Aorta (tissue), 5 donors: ENCODE measurements around the gene CPT1A. TPM values are rescaled to one million over a fixed set of nuclear protein-coding genes. Genes with fewer than 3 reads are reported as not detected.

Source experiments
- ATAC-seq: fragments of 200-7000 bp; cut with Tn5 transposase; one replicate; pipeline ENCODE4 v1.9.1; 2022; ENCODE audit warnings: moderate library complexity; ENCODE audit not compliant: low FRiP score
- DNase-seq, 2 donors: peaks; one replicate each; pipeline ENCODE4 v3.0.0-alpha.2; 2020
- H3K27ac ChIP-seq, 2 donors: one replicate each; pipeline ENCODE4 v1.5.1; 2013; ENCODE audit warnings: low read length in 2 of 2, mild to moderate bottlenecking in 2 of 2, moderate library complexity in 2 of 2, control low read depth in 1 of 2, inconsistent platforms in 1 of 2, low read depth in 1 of 2
- H3K27me3 ChIP-seq, 2 donors: one replicate each; pipeline ENCODE4 v1.6.1; 2013; ENCODE audit warnings: control low read depth in 1 of 2, low read length in 1 of 2, mild to moderate bottlenecking in 1 of 2, moderate library complexity in 1 of 2; ENCODE audit not compliant: insufficient read depth in 2 of 2, control insufficient read depth in 1 of 2
- H3K36me3 ChIP-seq, 2 donors: one replicate each; pipeline ENCODE4 v1.6.1; 2013; ENCODE audit warnings: control low read depth in 1 of 2, low read length in 1 of 2, mild to moderate bottlenecking in 1 of 2; ENCODE audit not compliant: insufficient read depth in 2 of 2, control insufficient read depth in 1 of 2
- H3K4me1 ChIP-seq, 2 donors: one replicate each; pipeline ENCODE4 v1.6.1; 2013; ENCODE audit warnings: low read length in 2 of 2, control low read depth in 1 of 2, mild to moderate bottlenecking in 1 of 2, moderate library complexity in 1 of 2; ENCODE audit not compliant: insufficient read depth in 2 of 2, control insufficient read depth in 1 of 2
- H3K4me3 ChIP-seq, 2 donors: one replicate each; pipeline ENCODE4 v1.5.1; 2013; ENCODE audit warnings: low read length in 2 of 2, control low read depth in 1 of 2, mild to moderate bottlenecking in 1 of 2
- H3K9me3 ChIP-seq: one replicate; pipeline ENCODE4 v1.6.1; 2013; ENCODE audit warnings: mild to moderate bottlenecking, low read length; ENCODE audit not compliant: control insufficient read depth
- WGBS, 2 donors: extraction: QIAGEN DNeasy Blood & Tissue Kit; methylation state at CpG; one replicate each; pipeline ENCODE4 v1.1.7; 2013; 5-methylcytosine and 5-hydroxymethylcytosine counted together
- intact Hi-C, 2 donors: fragments of 100-400 bp; cut with DNase I; formaldehyde crosslinking; loops; one replicate each; pipeline versions ENCODE4 v1.14.2 to v1.15.0; 2022
- polyA plus RNA-seq, 2 donors: library from polyadenylated mRNA; stranded (reverse); fragments of 200-250 nt; gene quantifications; one replicate each; pipeline ENCODE4 v1.2.3, GENCODE V29; 2013
- total RNA-seq, 2 donors: library from RNA; stranded (reverse); fragmentation: NEBNext Ultra II Directional; extraction: Animal tissue kit (Norgen Biotek cat#: 25700); gene quantifications; one replicate each; pipeline ENCODE4 v1.2.1, GENCODE V29; 2021
- donor health status: healthy with polysubstance abuse.
- donor health status: Bipolar disorder and iron deficiency.
- donor health status: DM: no; HTN: no; CAD: no.
- donor health status: DM: no; HTN: no; CAD: no.
- donor health status: DM: yes; HTN: yes; CAD: no.

CPT1A gene
- total and polyA plus RNA-seq, 4 donors, result 10.9 to 81.4 (median 59.5) TPM

DNA sequence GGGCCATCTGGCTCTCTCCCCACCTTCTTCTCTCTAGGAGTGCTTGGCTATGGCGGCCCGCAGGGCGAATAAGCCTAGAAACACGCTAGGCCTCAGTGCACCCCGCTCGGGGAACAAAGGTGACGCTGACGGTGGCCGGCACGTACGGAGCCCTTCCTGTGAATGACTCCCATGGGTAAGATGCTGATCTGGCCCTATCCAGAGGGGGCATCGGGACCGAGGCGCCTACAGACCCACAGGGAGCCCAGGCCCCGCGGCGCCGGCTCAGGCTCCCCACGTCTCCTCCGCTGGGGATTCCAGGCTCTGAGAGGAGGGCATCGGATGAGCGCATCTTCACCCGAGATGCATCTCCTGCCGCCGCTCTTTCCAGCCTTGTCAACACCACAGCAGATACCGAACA, 59.0 kb downstream of the CPT1A start:
- no peak overlapping the region for H3K27ac ChIP-seq
- 94% methylated on average over 26 of the region's 26 CpGs for WGBS, 2 donors
- no peak overlapping the region for H3K4me3 ChIP-seq
- intact Hi-C loops, result no loop called here
- no peaks in the 10 kb centered on the region for H3K27me3 ChIP-seq
- H3K4me1 ChIP-seq, result no peaks in the 10 kb centered on the region
- ATAC-seq, result no peak
- H3K36me3 ChIP-seq, result peaks cover 3 to 17% of the 10 kb centered on the region in 2 donors
- H3K9me3 ChIP-seq, result no peaks in the 10 kb centered on the region
- DNase-seq, result peak in 1 of 2 donors; percentile 72

DNA sequence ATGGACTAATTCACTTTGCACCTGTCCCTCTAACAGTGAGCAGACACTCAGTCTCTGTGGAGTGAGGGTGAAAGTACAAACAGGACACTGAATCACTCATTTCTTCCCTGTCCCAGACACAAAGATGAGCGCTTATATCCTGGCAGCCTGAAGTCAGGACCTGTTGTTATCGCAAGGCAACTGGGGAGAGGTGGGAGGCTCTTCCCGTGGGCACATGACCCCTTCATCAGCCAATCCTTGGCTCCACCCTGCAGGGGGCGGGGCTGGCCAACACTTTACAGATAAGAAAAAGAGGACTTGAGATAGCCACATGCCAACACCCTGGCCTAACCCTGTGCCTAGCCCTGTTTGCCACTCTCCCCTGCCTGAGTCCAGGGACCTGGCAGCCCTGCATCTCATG, 60.9 kb downstream of the CPT1A start:
- 60 to 65% methylated on average over 4 of the region's 4 CpGs for WGBS, 2 donors
- no peak for ATAC-seq
- DNase-seq, result peak in 1 of 2 donors; percentile 59
- Histone ChIP-seq H3K27ac (no peak overlapping the region), H3K4me1 (no peaks in the 10 kb centered on the region), H3K27me3 (no peaks in the 10 kb centered on the region), H3K9me3 (no peaks in the 10 kb centered on the region), H3K4me3 (no peak overlapping the region), H3K36me3 (peaks cover 3 to 20% of the 10 kb centered on the region in 2 donors)
- intact Hi-C loops, result no loop called here

DNA sequence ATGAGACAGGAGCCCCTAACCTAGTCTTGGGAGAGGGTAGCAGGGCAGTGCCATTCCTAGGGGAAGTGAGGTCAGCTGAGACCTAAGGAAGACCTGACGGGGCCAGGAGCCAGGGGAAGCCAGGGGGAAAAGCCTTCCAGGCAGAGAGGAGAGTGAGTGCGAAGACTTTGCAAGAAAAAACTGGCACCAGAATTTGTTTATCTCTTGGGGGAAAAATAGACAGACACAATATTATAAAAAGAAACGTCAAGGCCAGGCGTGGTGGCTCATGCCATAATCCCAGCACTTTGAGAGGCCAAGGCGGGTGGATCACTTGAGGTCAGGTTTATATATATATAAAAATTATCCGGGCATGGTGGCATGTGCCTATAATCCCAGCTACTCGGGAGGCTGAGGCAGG, 63.5 kb downstream of the CPT1A start:
- DNase-seq (peak in 1 of 2 donors; percentile 39), ATAC-seq (no peak)
- Histone ChIP-seq H3K9me3 (no peaks in the 10 kb centered on the region), H3K4me1 (no peaks in the 10 kb centered on the region), H3K27ac (no peak overlapping the region), H3K4me3 (no peak overlapping the region), H3K27me3 (no peaks in the 10 kb centered on the region), H3K36me3 (peaks cover 5 to 21% of the 10 kb centered on the region in 2 donors)
- intact Hi-C loops, result no loop called here
- WGBS, 2 donors, result 49 to 53% methylated on average over 7 of the region's 7 CpGs

DNA sequence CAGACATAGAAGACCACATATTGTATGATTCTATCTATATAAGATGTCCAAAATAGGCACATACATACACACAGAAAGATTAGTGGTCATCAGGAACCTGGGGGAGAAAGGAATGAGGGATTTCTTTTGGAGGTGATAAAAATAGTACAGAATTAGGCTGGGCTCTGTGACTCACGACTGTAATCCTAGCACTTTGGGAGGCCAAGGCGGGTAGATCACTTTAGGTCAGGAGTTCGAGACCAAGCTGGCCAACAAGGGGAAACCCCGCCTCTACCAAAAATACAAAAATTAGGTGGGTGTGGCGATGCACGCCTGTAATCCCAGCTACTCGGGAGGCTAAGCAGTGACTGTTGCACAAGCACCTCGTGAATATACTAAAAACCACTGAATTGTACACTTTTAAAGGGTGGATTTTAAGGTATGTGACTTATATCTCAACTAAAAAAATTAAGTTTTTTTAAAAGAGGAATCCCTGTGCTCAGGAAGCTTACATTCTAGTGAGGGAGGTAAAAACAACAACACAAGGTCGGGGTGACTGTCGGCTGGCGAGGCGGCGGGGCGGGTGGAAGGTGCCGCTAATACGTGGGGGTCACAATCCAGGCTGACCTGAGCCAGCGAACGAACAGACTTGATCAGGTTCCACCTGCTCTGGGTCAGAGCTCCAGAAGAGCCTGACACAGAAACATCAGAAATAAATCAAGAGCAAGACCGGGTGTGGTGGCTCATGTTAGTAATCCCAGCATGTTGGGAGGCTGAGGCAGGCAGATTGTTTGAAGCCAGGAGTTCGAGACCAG, 65.1 kb downstream of the CPT1A start:
- Histone ChIP-seq H3K27me3 (no peaks in the 10 kb centered on the region), H3K27ac (no peak overlapping the region), H3K36me3 (peaks cover 10 to 23% of the 10 kb centered on the region in 2 donors), H3K9me3 (no peaks in the 10 kb centered on the region), H3K4me3 (no peak overlapping the region), H3K4me1 (no peaks in the 10 kb centered on the region)
- 86% methylated on average over 20 of the region's 20 CpGs for WGBS, 2 donors
- intact Hi-C loops, result no loop called here
- no peak for DNase-seq
- no peak for ATAC-seq

DNA sequence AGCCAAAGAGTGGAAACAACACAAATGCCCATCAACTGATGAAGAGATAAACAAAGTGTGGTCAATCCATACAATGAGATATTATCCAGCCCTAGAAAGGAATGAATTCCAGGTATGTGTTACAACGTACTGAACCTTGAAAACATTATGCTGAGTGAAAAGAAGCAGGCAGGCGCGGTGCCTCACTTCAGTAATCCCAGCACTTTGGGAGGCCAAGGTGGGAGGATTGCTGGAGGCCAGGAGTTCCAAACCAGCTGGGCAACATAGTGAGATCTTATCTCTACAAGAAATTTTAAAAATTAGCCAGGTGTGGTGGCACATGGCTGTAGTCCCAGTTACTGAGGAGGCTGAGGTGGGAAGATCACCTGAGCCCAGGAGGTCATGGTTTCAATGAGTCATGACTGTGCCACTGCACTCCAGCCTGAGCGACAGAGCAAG, 65.7 kb downstream of the CPT1A start:
- ATAC-seq (no peak), DNase-seq (no peak)
- no peaks in the 10 kb centered on the region for H3K4me1 ChIP-seq
- intact Hi-C loops, result no loop called here
- no peak overlapping the region for H3K27ac ChIP-seq
- H3K4me3 ChIP-seq, result no peak overlapping the region
- H3K27me3 ChIP-seq, result no peaks in the 10 kb centered on the region
- H3K36me3 ChIP-seq, result peaks cover 10 to 22% of the 10 kb centered on the region in 2 donors
- H3K9me3 ChIP-seq, result no peaks in the 10 kb centered on the region
- WGBS, 2 donors, result 89% methylated on average over 4 of the region's 4 CpGs

DNA sequence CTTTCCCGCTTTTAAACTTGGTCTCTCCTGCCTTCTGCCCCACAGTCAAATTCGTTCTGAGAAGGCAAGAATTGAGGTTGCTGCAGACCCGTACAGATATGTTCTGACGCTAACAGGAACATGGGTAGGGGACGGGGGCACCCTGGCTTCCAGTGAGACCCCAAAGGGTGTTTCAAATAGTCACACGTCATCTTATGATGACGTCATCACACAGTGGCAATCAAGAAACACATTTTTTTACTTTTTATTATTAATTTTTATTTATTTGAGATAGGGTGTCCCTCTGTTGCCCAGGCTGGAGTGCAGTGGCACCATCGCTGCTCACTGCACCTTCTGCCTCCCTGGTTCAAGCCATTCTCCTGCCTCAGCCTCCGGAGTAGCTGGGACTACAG, 67.5 kb downstream of the CPT1A start:
- Histone ChIP-seq H3K4me3 (no peak overlapping the region), H3K27ac (no peak overlapping the region), H3K4me1 (no peaks in the 10 kb centered on the region), H3K36me3 (peaks cover 10 to 23% of the 10 kb centered on the region in 2 donors), H3K9me3 (no peaks in the 10 kb centered on the region), H3K27me3 (no peaks in the 10 kb centered on the region)
- no peak for DNase-seq
- intact Hi-C loops, result no loop called here
- ATAC-seq, result no peak
- WGBS, 2 donors, result 82 to 84% methylated on average over 9 of the region's 9 CpGs

DNA sequence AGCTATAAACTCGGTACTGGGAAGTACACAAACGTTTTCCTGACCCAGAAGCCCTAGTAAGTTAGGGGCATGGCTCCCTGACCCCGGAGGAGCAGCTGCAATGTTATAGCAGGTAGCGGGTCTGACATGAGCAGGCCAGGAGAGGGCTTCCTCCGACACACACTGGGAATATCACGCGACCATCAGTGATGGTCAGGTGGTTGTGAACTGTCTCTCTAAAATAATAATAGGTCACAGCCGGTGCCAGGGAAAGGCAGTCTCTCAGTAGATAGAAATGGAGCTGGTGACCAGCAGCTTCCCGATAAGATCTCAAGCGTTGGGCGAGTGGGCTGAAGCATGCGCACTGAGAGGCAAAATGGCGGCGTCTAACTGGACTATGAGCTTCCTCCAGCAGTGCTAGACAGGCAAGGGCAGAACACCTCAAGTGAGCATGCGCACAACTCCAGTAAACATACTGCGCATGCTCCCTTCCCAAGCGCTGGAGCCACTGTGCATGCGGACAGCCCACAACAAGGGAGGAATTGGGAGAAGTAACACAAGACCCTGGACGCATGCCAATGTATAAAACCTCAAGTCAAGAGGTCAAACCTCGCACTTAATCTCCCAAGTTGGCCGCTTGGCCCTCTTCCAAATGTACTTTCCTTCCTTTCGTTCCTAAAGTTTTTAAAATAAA, 68.1 kb downstream of the CPT1A start:
- H3K27me3 ChIP-seq, result no peaks in the 10 kb centered on the region

DNA sequence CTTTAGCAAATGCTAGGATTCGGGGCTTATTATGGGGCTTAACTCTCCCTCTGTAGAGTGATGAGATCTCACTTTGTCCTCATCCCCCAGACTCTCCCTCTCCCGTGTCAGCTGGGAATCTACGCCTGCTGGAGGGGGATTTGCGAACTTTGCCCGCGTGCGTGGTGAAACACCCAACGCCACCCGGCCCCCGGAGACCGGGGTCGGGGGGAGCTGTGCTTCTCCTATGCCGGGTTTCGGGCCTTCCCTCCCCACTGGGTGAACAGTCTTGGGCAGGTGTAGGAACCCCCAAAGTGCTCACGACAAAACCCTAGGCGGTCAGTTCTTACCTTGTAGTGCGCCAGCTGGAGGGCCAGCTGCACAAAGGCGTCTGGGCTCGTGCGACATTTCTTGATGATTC, 68.8 kb downstream of the CPT1A start:
- Histone ChIP-seq H3K4me1 (no peaks in the 10 kb centered on the region), H3K9me3 (no peaks in the 10 kb centered on the region), H3K36me3 (peaks cover 10 to 21% of the 10 kb centered on the region in 2 donors), H3K27ac (no peak overlapping the region), H3K4me3 (no peak overlapping the region), H3K27me3 (no peaks in the 10 kb centered on the region)
- 94 to 95% methylated on average over 20 of the region's 20 CpGs for WGBS, 2 donors
- ATAC-seq (no peak), DNase-seq (no peak)
- intact Hi-C loops, result no loop called here

More for the DNA sequence above, 68.1 kb downstream of the CPT1A start:
- Histone ChIP-seq H3K9me3 (no peaks in the 10 kb centered on the region), H3K27ac (no peak overlapping the region), H3K4me1 (no peaks in the 10 kb centered on the region), H3K4me3 (no peak overlapping the region), H3K36me3 (peaks cover 10 to 21% of the 10 kb centered on the region in 2 donors)
- ATAC-seq, result no peak
- WGBS, 2 donors, result 79 to 81% methylated on average over 22 of the region's 22 CpGs
- DNase-seq, result no peak
- intact Hi-C loops, result no loop called here

DNA sequence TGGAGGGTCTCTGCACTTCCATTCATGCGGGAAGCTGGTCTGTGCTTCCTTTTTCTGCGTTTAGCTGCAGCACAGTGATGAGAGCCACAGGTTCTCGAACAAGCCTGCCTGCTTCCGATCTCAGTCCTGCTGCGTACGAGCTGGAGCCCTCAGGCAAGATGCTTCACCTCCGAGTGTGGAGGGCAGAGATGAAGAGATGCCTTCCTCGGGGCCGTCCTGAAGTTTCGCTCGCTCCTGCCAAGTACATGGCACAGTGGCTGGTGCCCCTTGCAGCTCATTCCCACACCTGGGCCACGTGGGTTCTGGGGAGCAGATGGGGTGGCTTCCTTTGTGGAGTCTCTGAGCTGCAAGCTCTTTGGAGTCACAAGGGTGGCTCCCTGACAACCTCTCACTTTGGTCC, 70.9 kb downstream of the CPT1A start:
- Histone ChIP-seq H3K4me1 (no peaks in the 10 kb centered on the region), H3K27me3 (no peaks in the 10 kb centered on the region), H3K27ac (no peak overlapping the region), H3K4me3 (no peak overlapping the region), H3K9me3 (no peaks in the 10 kb centered on the region), H3K36me3 (peaks cover 10 to 17% of the 10 kb centered on the region in 2 donors)
- WGBS, 2 donors, result 87 to 89% methylated on average over 12 of the region's 12 CpGs
- intact Hi-C loops, result no loop called here
- DNase-seq (no peak), ATAC-seq (no peak)
